ENCODE data around the gene AIRE.

The AIRE gene

DNA sequence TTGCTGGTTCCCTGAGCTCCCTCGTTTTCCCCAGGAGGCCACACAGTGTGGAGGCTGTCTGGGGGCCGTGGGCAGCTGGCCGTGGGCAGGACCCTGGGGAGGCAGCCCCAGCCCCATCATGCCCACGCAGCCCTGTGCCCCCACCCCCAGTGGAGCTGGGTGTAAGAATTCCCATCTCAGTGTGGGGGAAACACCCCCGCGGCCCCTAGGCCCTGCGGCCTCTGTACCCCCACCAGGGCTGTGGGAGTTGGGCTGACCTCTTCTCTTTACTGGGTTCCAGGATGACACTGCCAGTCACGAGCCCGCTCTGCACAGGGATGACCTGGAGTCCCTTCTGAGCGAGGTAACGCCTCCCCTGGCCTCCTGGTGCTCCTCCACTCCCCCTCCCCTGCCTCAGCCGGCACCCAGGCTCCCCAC is 10.4 kb downstream of the AIRE start:
- DNase-seq (ENCODE audit: extremely low read depth, low read depth): no peak
- TF ChIP-seq, protein P1, sequence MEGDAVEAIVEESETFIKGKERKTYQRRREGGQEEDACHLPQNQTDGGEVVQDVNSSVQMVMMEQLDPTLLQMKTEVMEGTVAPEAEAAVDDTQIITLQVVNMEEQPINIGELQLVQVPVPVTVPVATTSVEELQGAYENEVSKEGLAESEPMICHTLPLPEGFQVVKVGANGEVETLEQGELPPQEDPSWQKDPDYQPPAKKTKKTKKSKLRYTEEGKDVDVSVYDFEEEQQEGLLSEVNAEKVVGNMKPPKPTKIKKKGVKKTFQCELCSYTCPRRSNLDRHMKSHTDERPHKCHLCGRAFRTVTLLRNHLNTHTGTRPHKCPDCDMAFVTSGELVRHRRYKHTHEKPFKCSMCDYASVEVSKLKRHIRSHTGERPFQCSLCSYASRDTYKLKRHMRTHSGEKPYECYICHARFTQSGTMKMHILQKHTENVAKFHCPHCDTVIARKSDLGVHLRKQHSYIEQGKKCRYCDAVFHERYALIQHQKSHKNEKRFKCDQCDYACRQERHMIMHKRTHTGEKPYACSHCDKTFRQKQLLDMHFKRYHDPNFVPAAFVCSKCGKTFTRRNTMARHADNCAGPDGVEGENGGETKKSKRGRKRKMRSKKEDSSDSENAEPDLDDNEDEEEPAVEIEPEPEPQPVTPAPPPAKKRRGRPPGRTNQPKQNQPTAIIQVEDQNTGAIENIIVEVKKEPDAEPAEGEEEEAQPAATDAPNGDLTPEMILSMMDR (IDR thresholded peaks at IDR 0.05; ENCODE audit: low read depth, low read length): no peak

GRCh38 chr21:44296916-44297315 is 11.2 kb downstream of the AIRE start:
- TF ChIP-seq, protein P1 (IDR thresholded peaks at IDR 0.05; ENCODE audit: low read depth, low read length): no peak
- DNase-seq (ENCODE audit: extremely low read depth, low read depth): no peak

DNA sequence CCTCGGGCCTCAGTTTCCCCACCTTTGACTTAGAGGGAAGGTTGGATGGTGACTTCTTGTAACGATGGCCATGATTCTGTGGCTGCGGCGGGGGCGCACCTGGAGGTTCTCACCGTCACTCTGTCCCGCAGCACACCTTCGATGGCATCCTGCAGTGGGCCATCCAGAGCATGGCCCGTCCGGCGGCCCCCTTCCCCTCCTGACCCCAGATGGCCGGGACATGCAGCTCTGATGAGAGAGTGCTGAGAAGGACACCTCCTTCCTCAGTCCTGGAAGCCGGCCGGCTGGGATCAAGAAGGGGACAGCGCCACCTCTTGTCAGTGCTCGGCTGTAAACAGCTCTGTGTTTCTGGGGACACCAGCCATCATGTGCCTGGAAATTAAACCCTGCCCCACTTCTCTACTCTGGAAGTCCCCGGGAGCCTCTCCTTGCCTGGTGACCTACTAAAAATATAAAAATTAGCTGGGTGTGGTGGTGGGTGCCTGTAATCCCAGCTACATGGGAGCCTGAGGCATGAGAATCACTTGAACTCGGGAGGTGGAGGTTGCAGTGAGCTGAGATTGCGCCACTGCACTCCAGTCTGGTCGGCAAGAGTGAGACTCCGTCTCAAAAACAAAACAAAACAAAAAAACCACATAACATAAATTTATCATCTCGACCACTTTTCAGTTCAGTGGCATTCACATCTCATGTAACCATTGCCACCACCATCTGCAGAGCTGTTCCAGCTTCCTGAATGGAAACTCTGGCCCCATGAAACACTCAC is 12.0 kb downstream of the AIRE start:
- TF ChIP-seq, protein P1 (IDR thresholded peaks at IDR 0.05; ENCODE audit: low read depth, low read length): peak; percentile 84
- DNase-seq (ENCODE audit: extremely low read depth, low read depth): peak; percentile 48

DNA sequence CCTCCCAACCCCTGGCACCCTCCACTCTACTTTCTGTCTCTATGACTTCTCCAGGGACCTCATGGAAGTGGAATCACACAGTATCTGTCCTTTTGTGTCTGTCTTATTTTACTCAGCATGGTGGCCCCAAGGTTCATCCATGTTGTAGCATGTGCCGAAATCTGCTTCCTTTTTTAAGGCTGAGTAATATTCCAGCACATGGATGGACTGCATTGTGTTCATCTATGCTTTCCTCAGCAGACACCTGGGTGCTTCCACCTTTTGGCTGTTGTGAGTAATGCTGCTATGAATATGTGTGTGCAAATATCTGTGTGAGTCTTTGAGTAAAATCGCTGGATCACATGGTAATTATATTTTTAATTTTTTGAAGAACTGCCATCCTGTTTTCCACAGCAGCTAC is 12.6 kb downstream of the AIRE start:
- no peak for DNase-seq (ENCODE audit: extremely low read depth, low read depth)
- TF ChIP-seq, protein P1 (IDR thresholded peaks at IDR 0.05; ENCODE audit: low read depth, low read length): no peak

- TF ChIP-seq, protein P1 (IDR thresholded peaks at IDR 0.05; ENCODE audit: low read depth, low read length): no peak
- no peak for DNase-seq (ENCODE audit: extremely low read depth, low read depth)
Measured at GRCh38 chr21:44299085-44299457, 13.4 kb downstream of the AIRE start.

DNA sequence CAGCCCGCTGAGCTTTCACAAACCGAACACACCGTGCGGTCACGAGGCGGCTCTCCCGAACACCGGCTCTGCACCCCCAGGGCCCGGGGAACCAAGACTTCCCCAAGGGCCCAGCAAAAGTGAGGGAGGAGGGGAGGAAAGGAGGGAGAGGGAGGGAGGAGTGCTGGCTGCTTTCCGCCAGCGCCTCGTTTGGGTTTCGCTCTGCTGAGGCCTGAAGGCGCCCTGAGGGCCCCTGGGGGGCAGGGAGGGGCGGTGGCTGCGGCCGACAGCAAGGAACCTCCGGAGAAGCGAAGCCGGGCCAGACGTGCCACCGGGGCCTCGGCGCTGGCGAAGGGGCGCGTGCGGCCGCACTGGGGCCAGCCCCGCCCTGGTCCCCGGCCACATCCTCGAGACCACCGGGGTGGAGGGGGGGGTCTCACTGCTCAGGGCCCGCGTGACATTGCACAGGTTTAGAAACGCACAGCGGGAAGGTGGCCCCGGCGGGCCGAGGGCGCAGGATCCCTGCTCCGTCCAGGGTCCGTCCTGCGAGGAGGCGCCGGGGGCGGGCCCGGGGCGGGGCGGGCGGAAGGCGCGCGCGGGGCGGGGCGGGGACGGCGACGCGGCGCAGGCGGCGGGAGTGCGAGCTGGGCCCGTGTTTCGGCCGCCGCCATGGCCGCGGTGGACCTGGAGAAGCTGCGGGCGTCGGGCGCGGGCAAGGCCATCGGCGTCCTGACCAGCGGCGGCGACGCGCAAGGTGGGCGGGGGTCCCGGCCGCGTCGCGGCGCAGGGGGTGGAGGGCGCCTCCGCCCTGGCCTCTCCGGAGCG is 14.0 kb downstream of the AIRE start, which contains the start of gene PFKL:
Gene PFKL, plus strand, starts transcription at position 596 of the 804 bp plus-strand sequence. Its CDS starts 53 bp downstream, at position 649.
- TF ChIP-seq, protein P1 (IDR thresholded peaks at IDR 0.05; ENCODE audit: low read depth, low read length): no peak
- DNase-seq (ENCODE audit: extremely low read depth, low read depth): no peak

All from AG09319 (cell line).